AG10803 (cell line): ENCODE measurements around the gene SAG.

ENCODE experiments used
- DNase-seq: peaks from one replicate; pipeline ENCODE4 v3.0.0; 2010; ENCODE audit warnings: low read depth
- H3K4me3 ChIP-seq: 2 replicates; pipeline ENCODE4 v1.5.1; 2011; ENCODE audit warnings: mild to moderate bottlenecking, low read length, control low read depth
- TF ChIP-seq, protein P1 (sequence below): conservative IDR thresholded peaks from 2 replicates; pipeline ENCODE4 v1.5.1; 2011; ENCODE audit warnings: mild to moderate bottlenecking, low read length, control low read depth, inconsistent platforms

Gene SAG

GRCh38 chr2:233375490-233376314 is 68.1 kb downstream of the SAG start:
- H3K4me3 ChIP-seq: no peak overlapping the region
- TF ChIP-seq, protein P1, sequence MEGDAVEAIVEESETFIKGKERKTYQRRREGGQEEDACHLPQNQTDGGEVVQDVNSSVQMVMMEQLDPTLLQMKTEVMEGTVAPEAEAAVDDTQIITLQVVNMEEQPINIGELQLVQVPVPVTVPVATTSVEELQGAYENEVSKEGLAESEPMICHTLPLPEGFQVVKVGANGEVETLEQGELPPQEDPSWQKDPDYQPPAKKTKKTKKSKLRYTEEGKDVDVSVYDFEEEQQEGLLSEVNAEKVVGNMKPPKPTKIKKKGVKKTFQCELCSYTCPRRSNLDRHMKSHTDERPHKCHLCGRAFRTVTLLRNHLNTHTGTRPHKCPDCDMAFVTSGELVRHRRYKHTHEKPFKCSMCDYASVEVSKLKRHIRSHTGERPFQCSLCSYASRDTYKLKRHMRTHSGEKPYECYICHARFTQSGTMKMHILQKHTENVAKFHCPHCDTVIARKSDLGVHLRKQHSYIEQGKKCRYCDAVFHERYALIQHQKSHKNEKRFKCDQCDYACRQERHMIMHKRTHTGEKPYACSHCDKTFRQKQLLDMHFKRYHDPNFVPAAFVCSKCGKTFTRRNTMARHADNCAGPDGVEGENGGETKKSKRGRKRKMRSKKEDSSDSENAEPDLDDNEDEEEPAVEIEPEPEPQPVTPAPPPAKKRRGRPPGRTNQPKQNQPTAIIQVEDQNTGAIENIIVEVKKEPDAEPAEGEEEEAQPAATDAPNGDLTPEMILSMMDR: no peak
- DNase-seq: no peak

- H3K4me3 ChIP-seq: no peak overlapping the region
- DNase-seq: no peak
- TF ChIP-seq, protein P1: no peak
Observed at GRCh38 chr2:233379034-233379433, 71.4 kb downstream of the SAG start.

GRCh38 chr2:233379441-233379840 is 71.8 kb downstream of the SAG start:
- no peak overlapping the region for H3K4me3 ChIP-seq
- TF ChIP-seq, protein P1: no peak
- DNase-seq: no peak

DNA sequence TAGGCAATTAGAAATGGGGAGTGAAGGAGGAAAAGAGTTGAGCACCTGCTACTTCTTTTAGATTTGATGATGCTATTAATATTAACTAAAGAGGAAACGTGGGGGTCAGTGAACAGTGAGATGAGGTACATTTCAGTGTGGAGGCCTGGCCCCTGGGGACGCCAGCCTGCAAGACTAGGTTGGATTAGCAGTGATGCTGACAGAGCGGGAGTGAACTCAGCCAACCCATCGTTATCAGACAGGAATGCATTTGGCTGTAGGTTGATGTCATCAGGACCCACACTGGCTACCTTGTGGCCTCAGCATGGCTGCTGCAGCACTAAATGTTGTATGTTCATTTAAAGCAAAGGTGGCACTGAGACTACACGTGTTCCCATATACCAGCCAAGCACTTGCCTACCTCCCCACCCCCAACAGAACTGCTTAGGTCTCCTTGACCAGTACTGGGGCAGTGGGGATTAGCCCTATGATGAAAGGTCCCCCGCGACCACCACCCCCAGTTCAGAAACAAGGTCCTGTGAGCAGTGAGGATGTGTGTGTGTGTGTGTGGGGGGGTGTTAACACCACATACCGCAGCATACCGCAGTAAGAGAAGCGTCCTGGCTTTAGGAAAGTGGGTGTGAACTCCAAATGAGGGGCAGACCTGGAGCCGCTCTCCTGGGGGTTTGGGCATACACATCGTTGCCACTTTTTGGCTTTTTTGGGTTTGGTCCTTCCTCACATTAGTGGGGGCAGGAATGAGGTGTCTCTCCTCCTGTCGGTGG is 72.7 kb downstream of the SAG start:
- no peak for DNase-seq
- H3K4me3 ChIP-seq: no peak overlapping the region
- TF ChIP-seq, protein P1: no peak

- H3K4me3 ChIP-seq: no peak overlapping the region
- DNase-seq: no peak
- TF ChIP-seq, protein P1: no peak
Observed at GRCh38 chr2:233380995-233381637, 73.5 kb downstream of the SAG start.

- TF ChIP-seq, protein P1: no peak
- no peak overlapping the region for H3K4me3 ChIP-seq
- DNase-seq: no peak
Observed at GRCh38 chr2:233381638-233381995, 74.0 kb downstream of the SAG start.
